ENCODE results near the gene LRRC59. TPM values are rescaled to one million over a fixed set of nuclear protein-coding genes. Genes with fewer than 3 reads are reported as not detected.
A peak's percentile ranks its signal among the peaks of the same experiment; 100 is the strongest.

LRRC59 gene
- total RNA-seq, 1 donor from 2014 or later: 44.6 TPM

DNA sequence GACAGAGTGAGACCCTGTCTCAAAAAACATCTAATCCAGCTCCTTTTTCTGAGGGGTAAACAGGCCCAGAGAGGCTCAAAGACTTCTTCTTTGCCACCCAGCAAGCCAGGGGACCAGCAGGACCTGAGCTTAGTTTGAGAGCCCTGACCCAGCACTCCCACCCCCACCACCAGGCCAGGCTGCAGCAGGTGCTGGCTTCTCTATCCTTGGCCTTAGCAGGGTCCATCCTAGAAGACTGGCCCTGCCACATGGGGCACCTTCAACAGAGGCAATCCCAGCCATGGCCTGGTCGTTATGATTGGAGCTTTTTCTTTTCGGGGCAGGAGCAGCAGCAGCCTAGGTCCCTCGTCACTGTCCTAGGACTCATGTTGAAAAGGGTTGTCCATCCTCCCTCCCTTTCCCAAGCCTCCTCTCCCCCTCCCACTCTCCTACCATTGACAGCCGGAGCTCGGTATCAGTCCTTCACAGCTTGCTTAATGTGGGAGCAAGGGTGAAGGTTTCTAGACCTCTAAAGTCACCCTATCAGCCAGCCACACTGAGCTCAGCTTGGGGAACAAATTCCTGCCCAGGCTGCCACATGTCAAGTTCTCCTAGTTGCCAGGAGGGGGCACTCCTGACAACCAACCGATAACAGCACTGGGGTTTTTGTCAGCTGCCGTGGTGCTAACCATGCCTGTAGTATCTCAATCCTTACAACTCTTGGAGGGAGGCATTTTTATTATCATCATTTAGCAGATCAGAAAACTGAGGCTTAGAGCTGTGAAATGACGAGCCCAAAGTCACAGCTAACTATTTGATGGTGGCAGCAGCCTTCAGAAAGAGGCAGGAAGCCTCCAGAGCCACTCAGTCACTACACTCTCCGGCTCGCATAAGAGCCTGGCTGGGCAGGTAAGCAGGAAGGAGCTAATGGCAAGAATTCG, 35.5 kb downstream of the LRRC59 start:
- DNase-seq: peak; percentile 20

DNA sequence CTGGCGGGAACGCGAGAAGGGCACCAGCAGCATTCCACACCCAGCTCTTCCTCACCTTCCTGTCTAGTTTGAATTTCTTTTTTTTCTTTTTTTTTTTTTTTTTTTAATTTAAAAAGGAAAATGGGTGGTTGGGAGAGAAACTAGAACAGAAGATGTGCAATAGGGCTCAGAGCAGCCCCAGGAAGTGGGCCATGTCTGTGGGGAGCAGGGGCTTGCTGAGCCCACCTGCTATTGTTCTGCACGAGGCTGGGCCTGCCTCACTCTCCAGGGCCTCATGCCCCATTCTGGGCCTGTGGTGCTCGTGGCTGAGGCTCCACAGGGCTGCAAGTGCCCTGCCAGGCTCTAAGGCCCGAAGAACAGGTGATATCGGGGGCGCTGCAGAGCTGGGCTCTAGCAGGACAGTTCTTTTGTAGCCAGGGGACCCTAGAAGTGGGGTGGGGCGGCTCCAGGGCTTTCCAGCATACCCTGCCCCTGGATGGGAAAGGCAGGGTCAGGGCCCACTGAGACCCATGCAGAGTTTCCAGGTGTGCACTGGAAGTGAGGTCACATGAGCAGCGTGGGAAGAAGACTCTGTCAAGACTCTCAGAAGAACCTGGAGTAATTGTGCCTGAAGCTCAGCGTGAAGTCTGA, 36.7 kb downstream of the LRRC59 start:
- no peak for DNase-seq

DNA sequence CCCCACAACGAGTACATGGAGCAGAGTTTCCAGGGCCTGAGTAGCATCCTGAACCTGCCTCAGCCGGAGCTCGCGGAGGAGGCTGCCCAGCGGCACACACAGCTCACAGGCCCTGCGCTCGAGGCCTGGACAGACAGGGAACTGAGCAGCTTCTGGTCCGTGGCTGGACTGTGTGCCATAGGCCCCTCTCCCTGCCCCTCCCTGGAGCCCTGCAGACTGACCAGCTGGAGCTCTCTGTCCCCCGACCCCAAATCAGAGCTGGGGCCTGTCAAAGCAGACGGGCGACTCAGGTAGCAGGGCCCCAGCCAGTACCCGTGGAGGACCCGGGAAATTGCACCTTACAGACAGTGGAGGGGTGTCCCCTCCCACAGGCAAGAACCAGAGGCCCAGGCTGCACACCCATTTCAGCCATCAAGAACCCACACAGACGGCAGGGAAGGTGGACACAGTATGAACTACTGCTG, 37.3 kb downstream of the LRRC59 start:
- no peak for DNase-seq

DNA sequence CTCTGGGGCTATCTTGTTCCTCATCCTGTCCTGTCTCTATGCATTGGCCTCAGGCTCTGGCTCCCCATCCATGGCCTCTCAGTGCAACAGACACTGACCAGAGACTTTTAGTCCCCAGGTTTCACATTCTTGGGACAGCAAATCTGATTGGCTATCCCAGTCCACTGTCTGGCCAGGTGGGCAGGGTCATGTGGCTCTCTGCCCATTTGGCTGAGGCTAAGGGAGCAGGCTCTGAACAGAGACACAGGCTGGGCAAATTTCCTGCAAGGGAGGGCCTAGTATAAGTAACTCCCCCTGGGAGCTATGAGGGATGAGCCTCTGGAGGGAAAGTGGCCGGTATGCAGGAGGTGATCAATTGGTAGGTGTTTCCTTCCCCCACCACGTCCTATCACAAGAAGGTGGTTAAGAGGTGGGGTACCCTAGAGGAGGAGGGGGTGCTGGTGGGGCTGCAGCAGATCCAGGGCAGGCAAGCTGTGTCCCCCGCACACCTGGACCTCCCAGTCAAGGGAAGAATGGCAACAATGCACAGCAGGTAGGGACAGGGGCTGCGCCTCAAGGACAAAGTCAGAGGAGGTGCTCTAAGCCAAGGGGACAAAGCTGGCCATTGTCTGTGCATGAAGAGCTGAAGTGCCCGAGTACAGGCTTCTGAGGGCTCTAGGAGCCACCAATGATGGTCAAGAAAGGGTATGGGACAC, 38.2 kb downstream of the LRRC59 start:
- no peak for DNase-seq

DNA sequence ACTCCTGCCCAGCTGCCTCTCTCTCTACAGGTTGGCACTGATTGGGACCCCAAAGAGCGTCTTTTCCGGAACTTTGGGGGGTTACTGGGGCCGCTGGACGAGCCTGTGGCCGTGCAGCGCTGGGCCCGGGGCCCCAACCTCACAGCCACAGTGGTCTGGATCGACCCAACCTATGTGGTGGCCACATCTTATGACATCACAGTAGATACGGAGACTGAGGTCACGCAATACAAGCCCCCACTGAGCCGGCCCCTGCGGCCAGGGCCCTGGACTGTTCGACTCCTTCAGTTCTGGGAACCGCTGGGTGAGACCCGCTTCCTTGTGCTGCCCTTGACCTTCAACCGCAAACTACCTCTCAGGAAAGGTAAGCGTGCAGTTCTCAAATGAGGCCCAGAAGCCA, 39.1 kb downstream of the LRRC59 start:
- no peak for DNase-seq

DNA sequence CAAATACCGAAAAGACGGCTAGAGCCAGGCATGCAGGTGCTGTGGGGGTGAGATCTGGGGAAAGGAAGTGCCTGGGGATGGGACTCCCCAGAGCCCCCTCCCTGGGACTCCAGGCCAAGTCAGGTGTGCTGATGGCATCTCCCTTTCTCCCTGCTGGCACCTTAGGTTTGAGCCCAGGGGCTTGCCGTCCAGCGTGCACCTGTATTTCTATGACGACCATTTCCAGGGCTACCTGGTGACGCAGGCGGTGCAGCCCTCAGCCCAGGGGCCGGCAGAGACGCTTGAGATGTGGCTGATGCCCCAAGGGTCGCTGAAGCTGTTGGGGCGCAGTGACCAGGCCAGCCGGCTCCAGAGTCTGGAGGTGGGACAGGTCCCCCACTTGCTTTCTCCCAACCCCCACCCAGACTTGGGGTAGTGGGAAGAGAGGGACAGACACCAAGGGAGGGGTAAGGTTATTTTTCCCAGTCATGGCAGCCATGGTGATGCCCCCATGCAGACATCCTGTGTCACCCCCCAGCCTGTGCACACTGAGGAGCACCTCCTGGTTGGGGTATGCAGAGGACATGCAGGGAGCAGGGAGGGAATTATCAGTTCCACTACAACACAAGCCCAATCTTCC, 40.3 kb downstream of the LRRC59 start:
- no peak for DNase-seq

DNA sequence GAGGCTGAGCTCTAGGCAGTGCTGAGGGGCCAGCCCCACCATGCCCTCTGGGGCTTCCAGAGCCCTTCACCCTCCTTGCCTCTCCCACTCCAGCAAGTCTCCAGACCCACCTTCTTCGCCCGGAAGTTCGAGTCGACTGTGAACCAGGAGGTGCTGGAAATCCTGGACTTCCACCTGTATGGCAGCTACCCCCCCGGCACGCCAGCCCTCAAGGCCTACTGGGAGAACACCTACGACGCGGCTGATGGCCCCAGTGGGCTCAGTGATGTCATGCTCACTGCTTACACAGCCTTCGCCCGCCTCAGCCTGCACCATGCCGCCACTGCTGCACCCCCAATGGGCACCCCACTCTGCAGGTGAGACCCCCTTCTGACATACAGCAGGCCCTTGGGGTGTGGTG, 40.9 kb downstream of the LRRC59 start:
- DNase-seq: no peak

DNA sequence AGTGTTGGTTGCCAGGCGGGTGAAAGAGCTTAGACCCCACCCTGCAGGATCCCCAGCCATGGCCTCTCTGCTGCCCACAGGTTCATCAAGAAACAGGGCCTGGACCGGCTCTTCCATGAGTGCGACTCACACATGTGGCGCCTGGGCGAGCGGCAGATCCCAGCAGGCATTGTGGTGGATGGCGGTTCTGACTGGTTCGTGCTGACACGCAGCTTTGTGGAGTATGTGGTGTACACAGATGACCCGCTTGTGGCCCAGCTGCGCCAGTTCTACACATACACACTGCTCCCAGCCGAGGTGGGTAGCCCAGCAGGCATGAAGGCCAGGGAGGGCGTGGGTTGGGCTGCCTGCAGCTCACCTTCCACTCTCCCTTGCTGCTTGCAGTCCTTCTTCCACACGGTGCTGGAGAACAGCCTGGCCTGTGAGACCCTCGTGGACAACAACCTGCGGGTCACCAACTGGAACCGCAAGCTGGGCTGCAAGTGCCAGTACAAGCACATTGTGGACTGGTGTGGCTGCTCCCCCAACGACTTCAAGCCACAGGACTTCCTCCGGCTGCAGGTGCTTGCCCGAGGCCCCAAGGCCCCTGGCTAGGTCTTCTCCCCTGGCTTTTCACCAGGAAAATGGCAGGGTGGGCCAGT, 41.5 kb downstream of the LRRC59 start:
- DNase-seq: no peak

DNA sequence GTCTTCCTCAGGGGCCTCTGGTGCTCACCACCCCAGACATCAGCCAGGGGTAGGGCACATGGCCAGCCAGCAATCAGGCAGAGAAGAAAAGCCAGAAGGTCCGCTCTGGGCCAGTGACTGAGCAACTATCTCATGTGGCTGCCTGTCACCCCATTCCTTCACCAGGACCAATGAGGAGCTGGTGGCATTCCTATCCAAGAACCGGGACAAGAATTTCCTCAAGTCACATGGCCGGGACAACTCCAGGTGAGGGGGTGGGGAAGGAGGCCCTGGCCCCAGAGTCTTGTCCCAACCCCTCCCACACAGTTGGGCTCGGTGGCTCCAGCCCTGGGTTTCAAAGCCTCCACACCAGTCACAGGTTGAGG, 42.0 kb downstream of the LRRC59 start:
- no peak for DNase-seq

DNA sequence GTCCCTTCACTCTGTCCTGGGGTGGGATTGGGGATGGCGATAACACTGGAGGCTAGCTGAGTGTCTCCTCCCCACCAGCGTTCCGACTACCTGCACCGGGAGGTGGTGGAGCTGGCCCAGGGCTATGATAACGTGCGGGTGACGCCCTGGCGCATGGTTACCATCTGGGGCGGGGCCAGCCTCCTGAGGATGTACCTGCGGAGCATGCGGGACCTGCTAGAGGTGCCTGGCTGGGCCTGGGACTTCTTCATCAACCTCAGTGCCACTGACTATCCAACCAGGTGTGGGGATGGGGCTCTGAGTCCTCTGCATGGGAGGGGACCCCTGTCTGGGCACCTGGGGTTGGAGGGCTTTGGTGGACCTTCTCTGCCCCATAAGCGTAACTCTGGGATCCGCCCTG, 42.5 kb downstream of the LRRC59 start:
- DNase-seq: no peak

DNA sequence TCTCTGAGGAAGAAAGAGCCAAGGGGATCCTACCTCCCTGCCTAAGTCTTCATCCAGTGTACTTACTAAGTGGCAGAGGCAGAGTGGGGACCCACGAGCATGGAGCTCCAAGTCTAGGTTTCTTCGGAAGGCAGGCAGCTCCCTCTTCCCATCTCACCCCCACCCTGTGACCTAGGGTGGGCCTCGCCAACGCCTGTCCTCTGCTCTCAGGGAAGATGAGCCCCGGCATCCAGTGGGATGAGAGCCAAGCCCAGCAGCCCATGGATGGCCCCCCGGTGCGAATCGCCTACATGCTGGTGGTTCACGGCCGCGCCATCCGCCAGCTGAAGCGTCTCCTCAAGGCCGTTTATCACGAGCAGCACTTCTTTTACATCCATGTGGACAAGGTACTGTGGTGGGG, 43.1 kb downstream of the LRRC59 start:
- no peak for DNase-seq

DNA sequence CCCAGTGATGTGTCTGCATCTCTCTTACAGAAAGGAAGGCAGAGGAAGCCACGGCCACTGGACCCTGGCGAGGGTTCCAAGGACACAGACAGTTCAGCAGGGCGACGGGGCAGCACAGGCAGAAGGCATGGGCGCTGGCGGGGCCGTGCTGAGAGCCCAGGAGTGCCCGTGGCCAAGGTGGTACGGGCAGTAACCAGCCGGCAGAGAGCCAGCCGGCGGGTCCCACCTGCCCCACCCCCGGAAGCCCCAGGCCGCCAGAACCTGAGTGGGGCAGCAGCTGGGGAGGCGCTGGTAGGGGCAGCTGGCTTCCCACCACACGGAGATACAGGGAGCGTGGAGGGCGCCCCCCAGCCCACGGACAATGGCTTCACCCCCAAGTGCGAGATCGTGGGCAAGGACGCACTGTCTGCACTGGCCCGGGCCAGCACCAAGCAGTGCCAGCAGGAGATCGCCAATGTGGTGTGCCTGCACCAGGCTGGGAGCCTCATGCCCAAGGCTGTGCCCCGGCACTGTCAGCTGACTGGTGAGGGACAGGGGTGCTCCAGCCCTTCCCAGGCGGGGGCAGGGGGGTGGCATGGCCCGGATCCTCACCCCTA, 43.6 kb downstream of the LRRC59 start:
- no peak for DNase-seq

DNA sequence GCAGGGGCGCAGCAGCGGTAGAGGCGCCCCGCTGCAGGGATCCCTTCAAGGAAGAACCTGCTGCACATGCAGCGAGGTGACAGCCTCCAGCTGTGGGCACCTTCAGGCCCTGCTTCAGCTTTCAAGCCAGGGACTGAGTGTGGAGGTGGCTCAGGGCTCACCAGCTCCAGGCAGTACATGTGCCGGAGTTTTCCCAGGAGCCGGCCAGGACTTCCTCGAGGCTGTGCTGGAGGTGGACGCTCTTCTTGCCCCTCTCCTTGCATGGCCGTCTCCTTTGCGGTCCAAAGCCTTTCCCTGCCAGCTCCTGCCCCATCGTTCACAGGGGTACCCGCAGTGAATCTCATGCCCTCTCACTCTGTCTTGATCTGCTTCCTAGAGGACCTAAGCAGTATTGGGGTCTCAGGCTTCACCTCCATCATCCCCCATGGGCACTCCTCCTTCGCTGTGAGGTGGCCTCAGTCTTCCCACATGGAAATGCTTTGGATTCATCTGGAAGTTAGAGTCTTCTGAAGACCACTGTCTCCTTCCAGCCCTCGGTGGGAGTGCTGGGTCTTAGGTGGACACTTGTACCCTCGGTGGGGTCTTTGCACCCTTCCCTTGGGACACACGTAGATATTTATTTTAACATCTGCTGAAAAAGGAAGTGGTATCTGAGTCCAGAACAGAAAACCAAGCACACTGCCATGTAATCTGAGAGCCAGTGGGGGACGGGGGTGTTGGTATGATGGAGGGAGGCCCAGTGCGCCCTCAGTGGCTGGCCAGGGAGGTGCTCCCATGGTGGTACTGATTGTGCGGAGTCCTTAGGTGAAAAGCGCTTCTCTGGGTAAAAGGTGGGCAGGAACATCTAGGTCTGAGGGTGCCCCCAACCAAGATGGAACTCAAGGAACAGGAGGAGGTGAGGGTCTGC, 44.4 kb downstream of the LRRC59 start:
- DNase-seq: no peak

DNA sequence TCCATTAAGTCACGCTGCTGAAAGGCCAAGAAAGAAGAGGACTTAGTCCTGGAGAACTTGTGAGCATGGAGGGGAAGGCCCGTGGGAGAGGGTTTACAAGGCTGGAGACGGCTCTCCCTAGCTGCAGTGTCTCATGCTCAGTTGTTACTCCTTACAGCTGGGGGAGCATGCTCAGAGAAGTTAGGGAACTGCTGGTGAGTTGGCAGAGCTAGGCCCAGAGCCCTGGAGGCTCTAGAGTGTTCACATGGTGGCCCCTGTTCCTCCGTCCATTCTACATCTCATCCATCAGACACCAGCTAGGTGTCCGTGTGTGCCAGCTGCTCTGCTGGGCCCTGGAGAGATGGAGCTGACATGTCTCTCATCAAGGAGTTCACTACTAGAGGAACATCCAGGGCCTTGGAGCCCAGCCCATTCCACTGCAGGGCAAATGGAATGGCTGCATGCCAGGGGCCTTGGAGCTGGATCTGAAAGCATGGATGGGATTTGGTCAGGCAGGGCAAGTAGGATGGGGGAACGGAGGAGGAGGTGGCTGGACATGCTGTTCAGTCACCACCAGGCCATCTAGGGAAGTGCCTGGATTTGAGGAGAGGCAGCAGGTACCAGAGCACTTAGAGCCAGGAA, 45.1 kb downstream of the LRRC59 start:
- no peak for DNase-seq

DNA sequence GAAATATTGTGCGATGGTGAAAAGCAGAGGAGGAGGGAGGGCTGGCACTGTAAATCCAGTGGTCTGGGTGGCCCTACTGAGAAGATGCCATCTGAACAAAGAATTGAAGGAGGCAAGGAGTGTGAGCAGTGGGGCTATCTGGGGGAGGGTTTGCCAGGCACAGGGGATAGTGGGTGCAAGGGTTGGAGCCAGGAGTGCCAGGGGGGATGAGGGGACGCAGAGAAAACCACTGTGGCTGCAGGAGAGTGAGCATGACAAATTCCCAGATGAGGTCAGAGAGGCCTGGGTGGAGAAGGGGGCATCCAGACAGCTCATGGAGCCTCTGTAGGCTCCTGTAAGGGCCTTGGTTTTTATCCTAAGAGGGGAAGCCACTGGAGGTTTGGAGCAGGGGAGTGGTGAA, 46.6 kb downstream of the LRRC59 start:
- no peak for DNase-seq

DNA sequence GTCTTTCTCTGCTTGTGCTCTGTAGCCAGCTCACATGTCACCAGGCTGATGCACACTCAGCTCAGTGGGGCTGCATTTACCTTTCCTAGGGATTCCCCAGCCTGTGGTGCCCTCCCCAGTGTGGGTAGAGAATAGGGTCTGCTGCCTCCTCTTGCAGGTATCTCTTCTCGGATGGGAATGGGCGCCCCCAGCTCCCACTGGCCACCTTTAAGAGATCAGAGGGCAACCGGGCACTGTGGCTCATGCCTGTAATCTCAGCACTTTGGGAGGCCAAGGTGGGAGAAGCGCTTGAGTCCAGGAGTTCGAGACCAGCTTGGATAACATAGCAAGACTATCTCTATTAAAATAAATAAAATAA, 48.1 kb downstream of the LRRC59 start:
- no peak for DNase-seq

DNA sequence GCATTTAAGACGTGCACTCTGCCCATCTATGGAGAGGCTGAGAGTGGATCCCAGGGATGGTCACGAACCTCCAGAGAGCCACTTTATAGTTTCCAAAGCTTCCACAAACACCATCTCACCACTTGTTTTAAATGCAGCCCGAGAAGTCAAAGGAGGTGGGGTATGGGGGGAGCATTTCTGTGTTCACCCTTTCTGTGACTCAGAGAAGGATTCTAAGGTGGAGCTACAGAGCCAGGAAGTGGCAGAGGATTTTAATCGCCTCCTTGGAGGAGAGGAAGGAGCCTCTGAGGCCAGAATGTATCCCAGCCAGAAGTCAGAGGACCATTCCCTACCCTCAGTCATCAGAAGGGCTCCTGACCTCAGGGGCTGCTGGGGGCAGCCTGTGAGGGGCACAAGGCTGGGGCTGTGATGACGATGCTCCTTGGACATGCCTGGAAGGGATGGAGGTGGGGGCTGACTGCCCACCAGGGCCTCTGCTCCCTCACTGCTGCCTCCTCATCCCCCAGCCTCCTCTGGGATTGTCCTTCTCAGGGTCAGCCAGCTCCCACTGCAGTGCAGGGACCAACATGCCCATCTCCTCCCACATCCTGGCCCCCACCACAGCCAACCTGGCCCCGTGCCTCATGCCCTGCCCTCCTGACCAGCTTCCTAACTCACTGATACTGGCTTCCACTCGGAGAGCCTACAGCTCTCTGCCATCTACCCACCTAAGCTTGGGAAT, 48.6 kb downstream of the LRRC59 start:
- no peak for DNase-seq

DNA sequence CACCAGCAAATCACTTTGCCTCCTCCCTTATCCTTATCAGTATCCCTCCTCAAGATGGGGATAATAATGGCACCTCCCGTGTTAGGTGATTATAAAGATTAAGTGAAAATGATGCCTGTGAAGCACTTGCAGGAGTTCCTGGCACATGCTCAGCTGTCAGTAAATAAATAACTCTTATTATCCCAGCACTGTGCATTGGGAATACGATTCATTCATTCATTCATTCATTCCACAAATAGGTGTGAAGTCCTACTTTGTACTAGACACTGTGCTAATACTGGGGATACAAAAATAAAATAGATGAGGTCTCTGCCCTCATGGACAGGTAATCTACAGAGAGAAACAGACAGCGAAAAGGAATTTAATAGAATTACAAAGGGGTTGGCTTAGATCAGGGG, 49.4 kb downstream of the LRRC59 start:
- DNase-seq: no peak

DNA sequence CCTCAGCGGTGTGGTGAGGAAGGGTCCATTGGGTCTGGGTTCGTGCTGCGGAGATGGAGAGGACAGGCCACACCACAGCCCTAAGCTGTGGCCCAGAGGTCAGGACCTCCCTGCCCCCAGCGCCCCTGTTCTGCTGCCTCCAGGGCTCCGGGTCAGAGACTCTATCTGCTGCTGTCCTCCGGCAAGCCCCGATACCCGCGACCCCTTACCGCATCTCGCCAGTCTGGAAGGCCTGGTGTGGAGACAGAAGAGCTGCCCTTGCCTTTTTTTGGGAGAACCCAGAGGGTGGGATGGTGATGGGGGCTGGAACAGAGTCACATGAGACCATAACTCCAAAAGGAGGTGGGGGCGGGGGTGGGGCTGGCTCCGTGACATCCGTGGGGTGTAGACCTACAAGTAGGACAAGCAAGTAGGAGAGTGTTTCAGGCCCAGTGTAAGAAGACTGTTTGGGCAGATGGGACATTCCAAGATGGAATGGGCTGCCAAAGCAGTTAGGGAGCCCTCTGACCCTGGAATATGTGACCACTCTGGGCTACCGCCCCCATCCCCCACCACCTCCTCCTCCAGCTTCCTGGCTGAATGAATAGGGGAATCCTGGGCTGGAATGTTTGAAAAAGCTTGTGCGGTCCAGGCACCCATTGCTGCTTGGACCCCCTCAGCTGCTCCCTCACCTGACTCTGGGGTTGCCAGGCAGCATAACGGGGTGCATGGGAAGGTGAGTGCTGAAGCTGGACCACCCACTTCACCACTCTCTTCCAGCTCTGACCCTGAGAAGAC, 50.0 kb downstream of the LRRC59 start:
- DNase-seq: no peak

Data from skin of body (tissue), 2 donors.